ENCODE data around the gene ZNHIT2.

DNA sequence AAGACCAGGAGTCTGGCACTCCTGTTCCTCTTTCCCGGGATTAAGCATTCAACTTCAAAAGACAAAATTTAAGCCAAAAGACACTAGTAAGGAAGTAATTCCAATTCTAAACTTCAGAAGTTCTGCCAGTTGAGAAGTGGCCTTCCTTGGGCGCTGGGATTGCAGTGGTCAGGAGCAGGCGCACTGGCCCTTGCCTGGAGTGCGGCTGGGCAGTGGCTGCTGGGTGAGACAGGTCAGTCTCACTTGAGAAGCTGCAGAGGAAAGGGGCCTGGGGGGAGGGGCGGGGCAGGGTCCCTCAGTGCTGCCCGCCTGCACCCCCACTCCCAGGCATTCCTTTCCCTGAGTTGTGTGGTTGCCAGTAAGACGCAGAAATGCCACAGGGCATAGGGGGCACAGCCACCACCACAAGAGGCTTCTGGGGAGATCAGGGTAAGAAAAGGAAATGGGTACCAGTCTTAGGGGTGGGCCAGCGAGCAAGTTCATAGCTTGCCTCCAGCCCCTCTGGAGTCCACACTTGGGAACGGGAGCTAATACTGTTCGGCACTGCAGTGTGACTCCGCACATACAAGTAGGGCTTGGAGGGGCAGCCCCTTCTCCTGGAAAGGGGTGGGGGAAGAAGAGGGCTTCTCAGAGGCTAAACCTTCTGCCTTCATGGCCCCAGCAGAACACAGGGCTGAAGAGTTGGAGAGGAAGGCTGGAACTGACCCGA lies 10.1 kb upstream of the ZNHIT2 start:
- TF ChIP-seq, protein P1, sequence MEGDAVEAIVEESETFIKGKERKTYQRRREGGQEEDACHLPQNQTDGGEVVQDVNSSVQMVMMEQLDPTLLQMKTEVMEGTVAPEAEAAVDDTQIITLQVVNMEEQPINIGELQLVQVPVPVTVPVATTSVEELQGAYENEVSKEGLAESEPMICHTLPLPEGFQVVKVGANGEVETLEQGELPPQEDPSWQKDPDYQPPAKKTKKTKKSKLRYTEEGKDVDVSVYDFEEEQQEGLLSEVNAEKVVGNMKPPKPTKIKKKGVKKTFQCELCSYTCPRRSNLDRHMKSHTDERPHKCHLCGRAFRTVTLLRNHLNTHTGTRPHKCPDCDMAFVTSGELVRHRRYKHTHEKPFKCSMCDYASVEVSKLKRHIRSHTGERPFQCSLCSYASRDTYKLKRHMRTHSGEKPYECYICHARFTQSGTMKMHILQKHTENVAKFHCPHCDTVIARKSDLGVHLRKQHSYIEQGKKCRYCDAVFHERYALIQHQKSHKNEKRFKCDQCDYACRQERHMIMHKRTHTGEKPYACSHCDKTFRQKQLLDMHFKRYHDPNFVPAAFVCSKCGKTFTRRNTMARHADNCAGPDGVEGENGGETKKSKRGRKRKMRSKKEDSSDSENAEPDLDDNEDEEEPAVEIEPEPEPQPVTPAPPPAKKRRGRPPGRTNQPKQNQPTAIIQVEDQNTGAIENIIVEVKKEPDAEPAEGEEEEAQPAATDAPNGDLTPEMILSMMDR (IDR thresholded peaks at IDR 0.05) = no peak
- TF ChIP-seq POLR2AphosphoS5 (IDR thresholded peaks at IDR 0.05) (no peak), EP300 (IDR thresholded peaks at IDR 0.05) (no peak)
